Lower lobe of right lung (tissue), 2 donors: ENCODE data around the gene IRF8. TPM values are rescaled to one million over a fixed set of nuclear protein-coding genes. Genes with fewer than 3 reads are reported as not detected.

Source experiments
- ATAC-seq, 2 donors: fragments of 200-7000 bp; cut with Tn5 transposase; one replicate each; pipeline ENCODE4 v1.9.1; 2020 to 2022; ENCODE audit warnings: mild to moderate bottlenecking in 2 of 2, moderate library complexity in 2 of 2
- DNase-seq: peaks from one replicate; pipeline ENCODE4 v3.0.0-alpha.2; 2020
- H3K27ac ChIP-seq: fragments of 200-600 bp; one replicate; pipeline ENCODE4 v1.8.0; 2022
- H3K27me3 ChIP-seq: fragments of 200-600 bp; one replicate; pipeline ENCODE4 v1.8.0; 2022; ENCODE audit warnings: low read depth
- H3K36me3 ChIP-seq: fragments of 200-600 bp; one replicate; pipeline ENCODE4 v1.8.0; 2022; ENCODE audit warnings: mild to moderate bottlenecking
- H3K4me1 ChIP-seq: fragments of 200-600 bp; one replicate; pipeline ENCODE4 v1.8.0; 2022
- H3K4me3 ChIP-seq: fragments of 200-600 bp; one replicate; pipeline ENCODE4 v1.8.0; 2022; ENCODE audit warnings: mild to moderate bottlenecking
- H3K9me3 ChIP-seq: fragments of 200-600 bp; one replicate; pipeline ENCODE4 v1.8.0; 2022
- CTCF ChIP-seq: fragments of 200-600 bp; IDR thresholded peaks from one replicate; pipeline ENCODE4 v1.8.0; 2022; ENCODE audit warnings: antibody characterized with exemption, mild to moderate bottlenecking
- intact Hi-C: fragments of 100-400 bp; cut with DNase I; formaldehyde crosslinking; loops from one replicate; pipeline ENCODE4 v1.11.0; 2022
- total RNA-seq: library from RNA; stranded (reverse); fragmentation: NEBNext Ultra II Directional; extraction: Animal tissue kit (Norgen Biotek cat#: 25700); gene quantifications from one replicate; pipeline ENCODE4 v1.2.1, GENCODE V29; 2021
- donor health status: DM: no; HTN: yes; CAD: no; lungs with severe emphysema.

The IRF8 gene
- total RNA-seq, 1 donor from 2014 or later = 67.9 TPM

- no peak for TF ChIP-seq CTCF
- peaks cover 33% of the 10 kb centered on the region for H3K4me1 ChIP-seq
- H3K4me3 ChIP-seq = no peak overlapping the region
- ATAC-seq (peak; percentile 57 to 58), DNase-seq (no peak)
- H3K27ac ChIP-seq = peak overlapping the region; percentile 66
- intact Hi-C loops = no loop called here
- no peaks in the 10 kb centered on the region for H3K27me3 ChIP-seq
- no peaks in the 10 kb centered on the region for H3K9me3 ChIP-seq
- H3K36me3 ChIP-seq = peaks cover 5% of the 10 kb centered on the region
Measured at GRCh38 chr16:85908889-85909589, 10.1 kb downstream of the IRF8 start.

GRCh38 chr16:85909932-85910853 is 11.2 kb downstream of the IRF8 start:
- Histone ChIP-seq H3K27me3 (no peaks in the 10 kb centered on the region), H3K4me3 (no peak overlapping the region), H3K9me3 (no peaks in the 10 kb centered on the region), H3K27ac (peak overlapping the region; percentile 66), H3K36me3 (peaks cover 8% of the 10 kb centered on the region), H3K4me1 (peaks cover 37% of the 10 kb centered on the region)
- intact Hi-C loops = no loop called here
- no peak for ATAC-seq
- TF ChIP-seq CTCF = no peak
- no peak for DNase-seq

DNA sequence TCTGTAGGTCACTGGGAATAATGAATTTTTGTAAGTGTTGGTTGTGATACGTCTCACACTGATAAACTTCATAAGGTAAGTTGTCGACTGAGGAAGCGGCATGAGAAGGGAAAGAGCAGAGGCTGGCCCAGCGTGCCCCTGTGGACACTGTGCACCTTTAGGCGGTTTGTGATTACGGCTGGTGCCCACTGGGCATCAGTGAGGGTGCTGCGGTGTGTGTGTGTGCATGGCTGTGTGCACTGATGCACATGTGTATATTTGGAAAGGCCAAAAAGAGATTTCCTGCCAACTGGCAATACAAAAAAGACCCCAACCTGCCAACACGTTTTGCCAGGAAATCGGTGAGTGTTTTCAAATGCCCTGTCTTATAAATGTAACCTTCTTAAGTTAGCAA is 11.9 kb downstream of the IRF8 start:
- Histone ChIP-seq H3K4me1 (peaks cover 40% of the 10 kb centered on the region), H3K27ac (no peak overlapping the region), H3K27me3 (no peaks in the 10 kb centered on the region), H3K4me3 (no peak overlapping the region), H3K36me3 (peaks cover 8% of the 10 kb centered on the region), H3K9me3 (no peaks in the 10 kb centered on the region)
- TF ChIP-seq CTCF = no peak
- no peak for ATAC-seq
- intact Hi-C loops = no loop called here
- DNase-seq = no peak

GRCh38 chr16:85911251-85911930 is 12.4 kb downstream of the IRF8 start:
- Histone ChIP-seq H3K4me1 (peaks cover 46% of the 10 kb centered on the region), H3K27me3 (no peaks in the 10 kb centered on the region), H3K4me3 (no peak overlapping the region), H3K9me3 (no peaks in the 10 kb centered on the region), H3K27ac (peak overlapping the region; percentile 19), H3K36me3 (peaks cover 8% of the 10 kb centered on the region)
- no peak for TF ChIP-seq CTCF
- no peak for ATAC-seq
- no peak for DNase-seq
- intact Hi-C loops = no loop called here

DNA sequence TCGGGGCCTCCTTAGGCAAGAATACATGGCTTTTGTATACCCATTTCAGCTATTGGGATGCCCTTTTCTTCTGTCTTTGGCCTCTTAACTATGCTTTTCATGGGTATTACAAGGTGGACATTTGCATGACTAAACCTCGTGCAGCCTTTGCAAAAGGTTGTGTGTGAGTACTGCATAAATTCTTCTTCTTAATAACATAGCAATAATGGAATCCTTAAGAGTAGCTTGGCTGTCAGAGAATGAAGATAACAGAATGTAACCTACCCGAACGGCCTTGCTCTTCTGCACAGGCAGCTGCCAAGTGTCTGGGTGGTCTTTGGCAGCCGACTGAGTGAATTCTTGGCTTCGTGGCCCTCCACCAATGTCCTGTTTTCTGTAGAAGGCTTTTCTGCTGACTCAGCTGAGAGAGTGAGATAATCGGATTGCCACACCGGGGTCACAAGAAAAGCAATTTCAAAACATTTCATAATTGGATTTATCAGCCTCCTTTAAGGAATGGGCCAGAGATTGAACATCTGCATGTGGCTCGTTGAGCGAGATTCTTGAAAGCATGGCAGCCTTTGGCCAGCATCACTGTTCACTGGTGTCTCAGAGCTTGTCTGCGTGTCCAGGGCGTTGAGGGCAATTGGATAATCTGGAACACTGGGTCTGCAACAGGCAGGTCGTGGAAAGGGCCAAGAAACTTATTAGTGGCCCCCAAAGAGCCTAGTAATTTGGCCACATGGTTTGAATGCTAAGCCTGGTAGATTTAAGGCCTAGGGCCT is 13.4 kb downstream of the IRF8 start:
- Histone ChIP-seq H3K27ac (peak overlapping the region; percentile 19), H3K9me3 (no peaks in the 10 kb centered on the region), H3K4me3 (no peak overlapping the region), H3K4me1 (peaks cover 55% of the 10 kb centered on the region), H3K27me3 (no peaks in the 10 kb centered on the region), H3K36me3 (peaks cover 8% of the 10 kb centered on the region)
- ATAC-seq = peak in 1 of 2 donors; percentile 11
- DNase-seq = no peak
- TF ChIP-seq CTCF = no peak
- intact Hi-C loops = no loop called here
